DOHH2 (cell line): Measurements from ENCODE around the gene CAND2.

ENCODE experiments used
- H3F3A ChIP-seq: fragments of 200-600 bp; sonication (generic), shearing (Covaris generic); 2 replicates; pipeline ENCODE4 v1.6.0; 2016; ENCODE audit warnings: antibody characterized with exemption, mild to moderate bottlenecking; ENCODE audit not compliant: control insufficient read depth, insufficient read depth
- H3K27ac ChIP-seq: fragments of 200-600 bp; sonication (generic); 2 replicates; pipeline ENCODE4 v1.5.1; 2014; ENCODE audit warnings: low read depth, mild to moderate bottlenecking, low read length, moderate library complexity
- H3K27me3 ChIP-seq: fragments of 200-600 bp; sonication (generic); 2 replicates; pipeline ENCODE4 v1.6.1; 2014; ENCODE audit warnings: mild to moderate bottlenecking, low read length, mixed read lengths; ENCODE audit not compliant: control insufficient read depth
- H3K36me3 ChIP-seq: fragments of 200-600 bp; sonication (generic); 2 replicates; pipeline ENCODE4 v1.6.1; 2014; ENCODE audit warnings: mild to moderate bottlenecking, low read length, moderate library complexity, mixed read lengths; ENCODE audit not compliant: control insufficient read depth
- H3K4me1 ChIP-seq: fragments of 200-600 bp; sonication (generic); 2 replicates; pipeline ENCODE4 v1.6.1; 2014; ENCODE audit warnings: mild to moderate bottlenecking, low read length, mixed read lengths; ENCODE audit not compliant: control insufficient read depth
- H3K4me2 ChIP-seq: fragments of 200-600 bp; sonication (generic); 2 replicates; pipeline ENCODE4 v1.6.0; 2014; ENCODE audit warnings: mild to moderate bottlenecking, low read length, moderate library complexity
- H3K4me3 ChIP-seq: fragments of 200-600 bp; sonication (generic); 2 replicates; pipeline ENCODE4 v1.5.1; 2014; ENCODE audit warnings: mild to moderate bottlenecking, low read length, mixed read lengths
- H3K79me2 ChIP-seq: fragments of 200-600 bp; sonication (generic); 2 replicates; pipeline ENCODE4 v1.6.1; 2014; ENCODE audit warnings: mild to moderate bottlenecking, low read length, mixed read lengths; ENCODE audit not compliant: control insufficient read depth
- H3K9me2 ChIP-seq: fragments of 200-600 bp; sonication (generic); replicated peaks from 2 replicates; pipeline ENCODE4 v1.6.1; 2014; ENCODE audit warnings: mild to moderate bottlenecking, low read length, mixed read lengths; ENCODE audit not compliant: control insufficient read depth
- H3K9me3 ChIP-seq: fragments of 200-600 bp; sonication (generic); 2 replicates; pipeline ENCODE4 v1.6.1; 2014; ENCODE audit warnings: antibody characterized with exemption, low read length, mixed read lengths; ENCODE audit not compliant: control insufficient read depth, insufficient read depth
- H4K20me1 ChIP-seq: fragments of 200-600 bp; sonication (generic); 2 replicates; pipeline ENCODE4 v1.6.0; 2014; ENCODE audit warnings: low read depth, mild to moderate bottlenecking, antibody characterized with exemption, low read length, moderate library complexity; ENCODE audit not compliant: control insufficient read depth, insufficient read depth
- CTCF ChIP-seq: fragments of 200-600 bp; sonication (generic); IDR thresholded peaks from one replicate; pipeline ENCODE4 v1.5.1; 2014; ENCODE audit warnings: antibody characterized with exemption, mild to moderate bottlenecking, low read depth, low read length; ENCODE audit not compliant: poor library complexity, severe bottlenecking
- EZH2phosphoT487 ChIP-seq: fragments of 200-600 bp; sonication (generic); IDR thresholded peaks from 2 replicates; pipeline ENCODE4 v1.6.1; 2017; ENCODE audit warnings: borderline replicate concordance, mild to moderate bottlenecking, antibody characterized with exemption, low read length, moderate library complexity, mixed read lengths

Gene CAND2

DNA sequence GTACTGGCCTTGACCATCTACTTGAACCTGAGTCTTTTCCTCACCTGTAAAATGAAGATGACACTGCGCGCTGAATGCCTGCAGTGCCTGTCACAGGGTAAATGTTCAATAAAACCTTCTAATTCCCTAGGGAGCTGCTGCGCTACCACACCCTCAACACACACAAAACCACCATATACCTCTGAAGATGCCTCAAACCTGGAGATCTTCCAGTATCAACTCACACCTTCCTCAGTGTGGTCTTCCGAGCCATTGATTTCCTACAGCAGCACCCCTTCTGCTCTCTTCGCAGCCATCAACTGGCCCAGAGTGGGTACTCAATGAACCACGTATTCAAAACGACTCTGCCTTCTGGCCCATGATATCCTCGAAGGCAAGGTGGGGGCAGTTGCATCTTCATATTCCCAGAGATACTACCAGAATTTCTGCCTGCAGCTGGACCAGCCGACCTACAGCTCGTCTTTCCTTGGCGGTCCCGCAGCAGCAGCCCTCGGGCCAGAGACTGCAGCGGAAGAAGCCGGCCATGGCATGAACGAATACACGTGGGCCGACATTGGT, 44.2 kb downstream of the CAND2 start:
- H3K4me1 ChIP-seq, result peaks cover 39% of the 10 kb centered on the region
- peak overlapping the region; percentile 93 for H3K4me3 ChIP-seq
- peaks cover 56% of the 10 kb centered on the region for H3K36me3 ChIP-seq
- H3K9me3 ChIP-seq, result no peaks in the 10 kb centered on the region
- H3F3A ChIP-seq, result peaks cover 45% of the 10 kb centered on the region
- H3K4me2 ChIP-seq, result peak overlapping the region; percentile 68
- TF ChIP-seq EZH2phosphoT487, result no peak
- TF ChIP-seq CTCF, result no peak
- peaks cover 44% of the 10 kb centered on the region for H4K20me1 ChIP-seq
- H3K9me2 ChIP-seq, result no peaks in the 10 kb centered on the region
- peak overlapping the region; percentile 73 for H3K27ac ChIP-seq
- no peaks in the 10 kb centered on the region for H3K27me3 ChIP-seq
- peaks cover 53% of the 10 kb centered on the region for H3K79me2 ChIP-seq

DNA sequence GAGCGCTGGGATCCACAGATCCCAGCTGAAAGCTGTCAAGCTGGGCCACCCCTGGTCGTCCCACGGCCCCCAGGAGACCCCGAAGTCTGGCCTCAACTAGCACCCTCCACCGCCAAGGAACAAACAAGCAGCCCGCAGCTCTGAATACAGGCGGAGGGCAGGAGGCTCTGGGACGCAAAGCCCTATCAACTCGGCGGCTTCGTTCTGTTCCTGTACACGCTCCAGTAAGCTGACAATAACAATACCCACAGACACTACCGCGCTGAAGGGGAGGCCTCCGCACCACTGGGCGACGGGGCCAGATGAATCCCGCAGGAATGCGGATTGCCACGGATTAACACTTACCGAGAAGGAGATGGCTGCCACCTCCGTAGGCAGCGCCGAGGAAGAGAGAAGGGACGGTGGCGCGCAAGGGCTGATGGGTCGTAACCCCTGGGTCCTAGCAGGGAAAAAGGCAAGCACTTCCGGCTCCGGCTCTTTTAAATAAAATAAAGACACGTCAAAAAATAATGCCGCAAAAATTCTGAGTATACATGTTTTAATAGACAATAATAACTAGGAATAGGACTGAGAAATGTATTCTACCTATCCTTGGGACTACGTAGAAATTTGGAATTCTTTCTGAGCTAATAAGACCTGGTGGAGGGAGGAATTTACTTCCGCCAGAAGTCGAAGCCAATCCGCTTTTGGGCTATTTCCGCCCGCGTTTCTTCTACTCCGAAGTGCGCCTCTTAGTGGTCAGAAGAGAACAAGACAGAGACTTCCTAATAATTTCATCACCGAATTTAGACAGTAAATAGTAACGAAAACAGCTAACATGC, 44.9 kb downstream of the CAND2 start, which contains the start of gene RPL32:
Gene RPL32 (minus strand): TSS at position 417 of the 821 bp plus-strand sequence. CDS start 1,328 bp downstream, outside the sequence.
- Histone ChIP-seq H3K36me3 (peaks cover 49% of the 10 kb centered on the region), H3K27me3 (no peaks in the 10 kb centered on the region), H3F3A (peaks cover 38% of the 10 kb centered on the region), H4K20me1 (peaks cover 42% of the 10 kb centered on the region), H3K4me3 (peak within 1 kb of the TSS; percentile 93), H3K9me2 (no peaks in the 10 kb centered on the region), H3K4me1 (peaks cover 39% of the 10 kb centered on the region), H3K4me2 (peak within 1 kb of the TSS; percentile 68), H3K27ac (peak within 1 kb of the TSS; percentile 73), H3K79me2 (peaks cover 50% of the 10 kb centered on the region), H3K9me3 (no peaks in the 10 kb centered on the region)
- TF ChIP-seq EZH2phosphoT487 (no peak), CTCF (peak; percentile 81)

- Histone ChIP-seq H3K9me2 (no peaks in the 10 kb centered on the region), H3K4me3 (peak overlapping the region; percentile 93), H3K27ac (peak overlapping the region; percentile 73; the same call in 1 of the 2 replicates), H3K9me3 (no peaks in the 10 kb centered on the region), H3K36me3 (peaks cover 43% of the 10 kb centered on the region), H3K79me2 (peaks cover 45% of the 10 kb centered on the region), H3K4me1 (peaks cover 37% of the 10 kb centered on the region), H3K4me2 (peak overlapping the region; percentile 68), H3K27me3 (no peaks in the 10 kb centered on the region), H3F3A (peaks cover 33% of the 10 kb centered on the region), H4K20me1 (peaks cover 37% of the 10 kb centered on the region)
- TF ChIP-seq CTCF (no peak), EZH2phosphoT487 (no peak)
Measured at GRCh38 chr3:12841970-12842328, 45.5 kb downstream of the CAND2 start.
